ENCODE results near the gene NAALADL2. TPM values are rescaled to one million over a fixed set of nuclear protein-coding genes. Genes with fewer than 3 reads are reported as not detected.
"Not testable (repeated sequence)": the region's sequence is repeated elsewhere in the genome, so short reads cannot be mapped to it uniquely, and the experiment has no call there.

The NAALADL2 gene
- total RNA-seq, 1 donor from 2014 or later = 36.9 TPM

- DNase-seq (ENCODE audit: low spot score) (no peak), ATAC-seq (no peak)
- intact Hi-C loops (cut with DNase I) = no loop called here
Observed at GRCh38 chr3:175105066-175105465, 245.9 kb downstream of the NAALADL2 start.

GRCh38 chr3:175107231-175107630 lies 248.1 kb downstream of the NAALADL2 start:
- ATAC-seq = no peak
- DNase-seq (ENCODE audit: low spot score) = no peak
- intact Hi-C loops (cut with DNase I) = no loop called here

DNA sequence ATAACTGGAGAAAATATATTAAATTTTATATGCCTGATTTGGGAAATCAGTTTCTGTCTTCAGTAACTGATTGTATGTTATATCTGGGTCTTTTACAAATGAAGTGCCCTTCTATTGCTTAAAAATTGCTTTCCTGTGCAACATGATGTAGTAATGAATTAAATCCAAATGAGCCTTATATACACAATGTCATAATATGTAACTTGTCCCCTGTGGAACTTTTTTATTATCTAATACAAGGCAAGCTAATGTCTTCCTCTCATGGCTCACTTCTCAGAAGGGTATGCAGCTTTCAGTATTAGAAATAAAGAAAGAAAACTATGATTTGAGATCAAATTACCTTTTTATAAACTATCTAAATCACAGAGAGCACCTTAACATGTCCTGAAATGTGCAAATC lies 248.9 kb downstream of the NAALADL2 start:
- intact Hi-C loops (cut with DNase I) = no loop called here
- DNase-seq (ENCODE audit: low spot score) (no peak), ATAC-seq (no peak)

GRCh38 chr3:175108613-175109151 lies 249.5 kb downstream of the NAALADL2 start:
- DNase-seq (ENCODE audit: low spot score) (no peak), ATAC-seq (no peak)
- intact Hi-C loops (cut with DNase I) = no loop called here

DNA sequence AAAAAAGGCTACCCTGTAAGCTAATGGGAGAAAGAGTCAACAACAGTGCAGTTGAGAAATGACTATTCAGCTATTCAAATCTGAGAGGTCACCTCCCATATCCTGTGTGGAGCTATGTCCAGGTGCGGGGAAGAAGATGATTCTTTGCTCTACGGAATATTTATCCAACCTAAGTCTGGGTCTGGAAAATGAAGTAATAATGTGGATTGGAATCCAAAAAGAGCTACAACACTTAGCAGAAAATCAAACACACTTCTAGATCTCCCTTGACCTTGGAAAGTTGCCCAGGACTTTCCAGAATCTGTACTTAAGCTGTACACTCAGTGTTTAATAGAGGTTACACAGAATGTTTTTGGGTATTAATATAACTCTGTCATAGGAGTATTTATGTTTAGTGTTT lies 251.9 kb downstream of the NAALADL2 start:
- intact Hi-C loops (cut with DNase I) = no loop called here
- DNase-seq (ENCODE audit: low spot score) (no peak), ATAC-seq (no peak)

DNA sequence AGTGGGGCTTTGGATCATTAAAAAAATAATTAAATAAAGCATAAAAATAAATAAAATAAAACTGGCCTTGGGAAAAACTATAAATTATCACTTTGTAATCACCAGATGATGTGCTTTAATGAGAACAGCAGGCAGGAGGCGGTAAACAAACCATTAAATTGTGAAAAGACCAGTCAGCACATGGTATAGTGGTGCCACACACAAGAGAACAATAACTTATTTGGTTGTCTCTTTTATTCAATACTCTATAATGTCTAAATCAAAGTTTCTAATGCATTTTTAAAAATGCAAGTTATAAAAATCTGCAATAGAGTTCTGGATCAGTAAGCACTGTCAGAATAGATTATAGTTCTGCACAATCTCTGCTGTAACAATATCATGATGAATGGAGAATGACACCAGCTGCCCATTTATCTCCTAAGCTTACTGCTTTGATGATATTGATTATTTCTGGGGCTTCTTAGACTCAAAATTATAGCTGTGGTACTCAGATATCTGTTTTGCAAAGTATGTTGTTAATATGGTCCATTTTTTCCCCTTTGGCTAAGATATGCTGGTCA lies 259.3 kb downstream of the NAALADL2 start:
- ATAC-seq (no peak), DNase-seq (ENCODE audit: low spot score) (no peak)
- intact Hi-C loops (cut with DNase I) = no loop called here

- DNase-seq (ENCODE audit: low spot score) (no peak), ATAC-seq (no peak)
- intact Hi-C loops (cut with DNase I) = no loop called here
Observed at GRCh38 chr3:175121225-175121624, 262.1 kb downstream of the NAALADL2 start.

DNA sequence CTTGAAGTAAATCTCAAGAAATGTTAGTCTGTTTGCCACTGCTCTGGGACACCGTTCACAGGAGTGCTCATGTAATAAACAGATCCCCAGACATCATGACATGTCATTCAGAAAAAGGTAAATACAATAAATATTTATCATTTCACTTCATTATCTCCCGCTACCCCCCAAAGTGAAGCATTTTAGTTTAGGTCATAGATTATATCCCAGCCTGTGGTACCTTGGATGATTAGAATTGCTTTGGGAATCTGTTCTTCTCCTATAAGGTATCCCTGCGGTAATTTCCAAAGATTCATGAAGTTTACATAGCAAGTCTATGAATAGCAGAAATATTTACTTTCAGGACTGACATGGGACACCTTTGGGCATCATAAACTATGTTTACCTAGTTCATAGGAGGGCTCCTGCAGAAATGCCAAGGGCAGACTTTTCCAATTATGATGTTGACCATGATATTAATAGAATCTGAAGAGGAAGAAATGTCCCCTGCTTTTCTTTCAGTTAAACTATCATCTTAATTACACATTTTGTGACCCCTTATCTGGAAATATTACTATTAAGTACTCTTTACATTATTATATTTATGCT lies 268.0 kb downstream of the NAALADL2 start:
- intact Hi-C loops (cut with DNase I) = no loop called here
- no peak for DNase-seq (ENCODE audit: low spot score)
- ATAC-seq = no peak

- intact Hi-C loops (cut with DNase I) = no loop called here
- DNase-seq (ENCODE audit: low spot score) (no peak), ATAC-seq (no peak)
Observed at GRCh38 chr3:175129126-175129525, 270.0 kb downstream of the NAALADL2 start.

DNA sequence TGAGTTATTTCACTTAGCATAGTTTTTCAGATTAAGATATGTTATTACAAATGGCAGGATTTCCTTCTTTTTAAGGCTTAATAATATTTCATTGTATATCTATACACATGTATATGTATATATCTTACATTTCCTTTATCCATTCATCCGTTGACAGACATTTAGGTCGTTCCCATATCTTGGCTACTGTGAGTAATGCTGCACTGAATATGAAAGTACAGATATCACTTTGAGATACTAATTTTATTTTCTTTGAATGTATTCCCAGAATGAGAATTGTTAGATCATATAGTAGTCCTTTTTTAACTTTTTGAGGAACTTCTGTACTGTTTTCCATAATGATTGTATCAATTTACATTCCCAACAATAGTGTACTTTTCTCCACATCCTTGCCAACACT lies 270.4 kb downstream of the NAALADL2 start:
- intact Hi-C loops (cut with DNase I) = no loop called here
- no peak for ATAC-seq
- DNase-seq (ENCODE audit: low spot score) = no peak

GRCh38 chr3:175131866-175132265 lies 272.7 kb downstream of the NAALADL2 start:
- intact Hi-C loops (cut with DNase I); DNase-seq (ENCODE audit: low spot score); ATAC-seq: not testable (repeated sequence)

DNA sequence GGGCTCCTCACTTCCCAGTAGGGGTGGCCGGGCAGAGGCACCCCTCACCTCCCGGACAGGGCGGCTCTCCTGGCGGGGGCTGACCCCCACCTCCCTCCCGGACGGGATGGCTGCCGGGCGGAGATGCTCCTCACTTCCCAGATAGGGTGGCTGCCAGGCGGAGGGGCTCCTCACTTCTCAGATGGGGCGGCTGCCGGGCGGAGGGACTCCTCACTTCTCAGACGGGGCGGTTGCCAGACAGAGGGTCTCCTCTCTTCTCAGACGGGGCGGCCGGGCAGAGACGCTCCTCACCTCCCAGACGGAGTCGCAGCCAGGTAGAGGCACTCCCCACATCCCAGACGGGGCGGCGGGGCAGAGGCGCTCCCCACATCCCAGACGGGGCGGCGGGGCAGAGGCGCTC lies 273.6 kb downstream of the NAALADL2 start:
- ATAC-seq; DNase-seq (ENCODE audit: low spot score); intact Hi-C loops (cut with DNase I): not testable (repeated sequence)

DNA sequence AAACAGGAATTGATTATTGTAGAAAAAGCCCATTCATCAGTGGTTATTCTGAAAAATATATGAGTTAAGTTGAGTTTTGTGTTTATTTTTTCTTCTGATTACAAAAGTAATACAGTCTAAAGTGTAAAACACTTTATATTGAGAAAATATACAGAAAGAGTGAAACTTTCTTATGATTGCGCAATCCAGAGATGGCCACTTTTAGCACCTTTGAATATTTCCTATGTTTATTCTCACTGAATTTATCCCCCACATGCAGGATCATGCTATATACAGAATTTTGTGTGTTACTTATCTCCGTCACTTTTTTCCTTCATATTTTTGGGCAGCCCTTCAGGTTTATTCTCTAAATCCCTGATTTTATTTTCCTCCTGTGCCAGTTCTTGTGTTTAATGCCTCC lies 285.2 kb downstream of the NAALADL2 start:
- intact Hi-C loops (cut with DNase I) = no loop called here
- DNase-seq (ENCODE audit: low spot score) (no peak), ATAC-seq (no peak)

- DNase-seq (ENCODE audit: low spot score) = no peak
- no peak for ATAC-seq
- intact Hi-C loops (cut with DNase I) = no loop called here
Observed at GRCh38 chr3:175146258-175146657, 287.1 kb downstream of the NAALADL2 start.

- ATAC-seq = no peak
- intact Hi-C loops (cut with DNase I) = no loop called here
- DNase-seq (ENCODE audit: low spot score) = no peak
Observed at GRCh38 chr3:175149675-175150074, 290.5 kb downstream of the NAALADL2 start.

- DNase-seq (ENCODE audit: low spot score) (no peak), ATAC-seq (no peak)
- intact Hi-C loops (cut with DNase I) = no loop called here
Observed at GRCh38 chr3:175150812-175151401, 291.8 kb downstream of the NAALADL2 start.

DNA sequence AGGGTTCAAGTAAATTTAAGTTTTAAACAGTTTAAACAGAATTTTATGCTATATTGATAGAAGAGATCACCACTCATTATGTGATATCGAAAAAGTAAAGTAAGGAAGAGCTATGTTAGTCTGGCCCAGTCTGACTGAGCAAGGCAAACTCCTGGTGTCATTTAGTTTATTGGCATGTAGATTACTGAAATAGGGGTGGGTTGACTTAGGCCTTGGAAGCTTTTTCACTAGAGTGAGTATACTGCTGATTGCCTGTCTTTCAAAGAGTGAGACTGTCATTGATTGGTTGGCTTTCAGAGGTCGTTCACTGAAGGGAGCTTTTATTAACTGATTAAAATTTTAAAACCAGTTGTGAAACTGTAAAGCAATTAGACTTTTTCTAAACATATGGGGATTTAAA lies 294.5 kb downstream of the NAALADL2 start:
- intact Hi-C loops (cut with DNase I) = no loop called here
- DNase-seq (ENCODE audit: low spot score) = no peak
- ATAC-seq = no peak

GRCh38 chr3:175155172-175155571 lies 296.0 kb downstream of the NAALADL2 start:
- intact Hi-C loops (cut with DNase I) = no loop called here
- ATAC-seq (no peak), DNase-seq (ENCODE audit: low spot score) (no peak)

- DNase-seq (ENCODE audit: low spot score) (no peak), ATAC-seq (no peak)
Observed at GRCh38 chr3:175159202-175159601, 300.1 kb downstream of the NAALADL2 start.

GRCh38 chr3:175161291-175161690 lies 302.2 kb downstream of the NAALADL2 start:
- DNase-seq (ENCODE audit: low spot score) (no peak), ATAC-seq (no peak)
- intact Hi-C loops (cut with DNase I) = no loop called here

More at GRCh38 chr3:175159202-175159601, 300.1 kb downstream of the NAALADL2 start:
- intact Hi-C loops (cut with DNase I) = no loop called here

GRCh38 chr3:175163686-175164085 lies 304.6 kb downstream of the NAALADL2 start:
- ATAC-seq = no peak
- no peak for DNase-seq (ENCODE audit: low spot score)
- intact Hi-C loops (cut with DNase I) = no loop called here
